Upper lobe of right lung (tissue), 1 donor: Measurements from ENCODE around the gene ABCG2. TPM values are rescaled to one million over a fixed set of nuclear protein-coding genes. Genes with fewer than 3 reads are reported as not detected.

Experiments
- ATAC-seq: fragments of 200-7000 bp; cut with Tn5 transposase; one replicate; pipeline ENCODE4 v1.9.1; 2020; ENCODE audit warnings: mild to moderate bottlenecking, moderate library complexity
- DNase-seq: peaks from one replicate; pipeline ENCODE4 v3.0.0-alpha.2; 2020
- H3K27ac ChIP-seq: fragments of 200-600 bp; one replicate; pipeline ENCODE4 v1.8.0; 2022
- H3K27me3 ChIP-seq: fragments of 200-600 bp; one replicate; pipeline ENCODE4 v1.8.0; 2022; ENCODE audit warnings: mild to moderate bottlenecking
- H3K36me3 ChIP-seq: fragments of 200-600 bp; one replicate; pipeline ENCODE4 v1.8.0; 2022
- H3K4me1 ChIP-seq: fragments of 200-600 bp; one replicate; pipeline ENCODE4 v1.8.0; 2022
- H3K4me3 ChIP-seq: fragments of 200-600 bp; one replicate; pipeline ENCODE4 v1.8.0; 2022; ENCODE audit warnings: mild to moderate bottlenecking
- H3K9me3 ChIP-seq: fragments of 200-600 bp; one replicate; pipeline ENCODE4 v1.8.0; 2022
- intact Hi-C: fragments of 100-400 bp; cut with DNase I; formaldehyde crosslinking; loops from one replicate; pipeline ENCODE4 v1.11.0; 2022
- total RNA-seq: library from RNA; stranded (reverse); fragmentation: NEBNext Ultra II Directional; extraction: Animal tissue kit (Norgen Biotek cat#: 25700); gene quantifications from one replicate; pipeline ENCODE4 v1.2.1, GENCODE V29; 2021
- TF ChIP-seq, protein P1 (sequence below): fragments of 200-600 bp; IDR thresholded peaks from one replicate; pipeline ENCODE4 v1.8.0; 2022; ENCODE audit warnings: antibody characterized with exemption
- donor health status: DM: no; HTN: yes; CAD: no; lungs with severe emphysema.

ABCG2 gene
- total RNA-seq, 1 donor from 2014 or later, result 21.7 TPM

DNA sequence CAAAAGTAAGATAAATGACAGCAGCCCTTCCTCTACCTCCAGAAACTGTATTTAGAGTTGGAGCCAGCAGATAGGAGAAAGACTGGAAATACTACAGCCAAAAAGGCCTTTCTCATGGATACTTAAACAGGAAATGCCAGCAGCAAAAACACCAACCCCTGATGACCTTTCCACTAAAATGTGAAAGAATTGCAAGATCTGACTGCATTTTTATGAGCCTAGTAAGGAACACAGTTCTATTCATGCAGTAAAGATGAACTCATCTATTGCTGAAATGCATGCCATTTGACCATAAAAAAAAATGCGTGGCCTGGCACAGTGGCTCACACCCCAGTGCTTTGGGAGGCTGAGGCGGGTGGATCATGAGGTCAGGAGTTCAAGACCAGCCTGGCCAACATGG is 19.9 kb downstream of the ABCG2 start:
- Histone ChIP-seq H3K9me3 (no peaks in the 10 kb centered on the region), H3K4me3 (no peak overlapping the region), H3K36me3 (no peaks in the 10 kb centered on the region), H3K27ac (no peak overlapping the region), H3K4me1 (no peaks in the 10 kb centered on the region), H3K27me3 (no peaks in the 10 kb centered on the region)
- no peak for DNase-seq
- TF ChIP-seq, protein P1, sequence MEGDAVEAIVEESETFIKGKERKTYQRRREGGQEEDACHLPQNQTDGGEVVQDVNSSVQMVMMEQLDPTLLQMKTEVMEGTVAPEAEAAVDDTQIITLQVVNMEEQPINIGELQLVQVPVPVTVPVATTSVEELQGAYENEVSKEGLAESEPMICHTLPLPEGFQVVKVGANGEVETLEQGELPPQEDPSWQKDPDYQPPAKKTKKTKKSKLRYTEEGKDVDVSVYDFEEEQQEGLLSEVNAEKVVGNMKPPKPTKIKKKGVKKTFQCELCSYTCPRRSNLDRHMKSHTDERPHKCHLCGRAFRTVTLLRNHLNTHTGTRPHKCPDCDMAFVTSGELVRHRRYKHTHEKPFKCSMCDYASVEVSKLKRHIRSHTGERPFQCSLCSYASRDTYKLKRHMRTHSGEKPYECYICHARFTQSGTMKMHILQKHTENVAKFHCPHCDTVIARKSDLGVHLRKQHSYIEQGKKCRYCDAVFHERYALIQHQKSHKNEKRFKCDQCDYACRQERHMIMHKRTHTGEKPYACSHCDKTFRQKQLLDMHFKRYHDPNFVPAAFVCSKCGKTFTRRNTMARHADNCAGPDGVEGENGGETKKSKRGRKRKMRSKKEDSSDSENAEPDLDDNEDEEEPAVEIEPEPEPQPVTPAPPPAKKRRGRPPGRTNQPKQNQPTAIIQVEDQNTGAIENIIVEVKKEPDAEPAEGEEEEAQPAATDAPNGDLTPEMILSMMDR, result no peak
- intact Hi-C loops, result no loop called here
- no peak for ATAC-seq

DNA sequence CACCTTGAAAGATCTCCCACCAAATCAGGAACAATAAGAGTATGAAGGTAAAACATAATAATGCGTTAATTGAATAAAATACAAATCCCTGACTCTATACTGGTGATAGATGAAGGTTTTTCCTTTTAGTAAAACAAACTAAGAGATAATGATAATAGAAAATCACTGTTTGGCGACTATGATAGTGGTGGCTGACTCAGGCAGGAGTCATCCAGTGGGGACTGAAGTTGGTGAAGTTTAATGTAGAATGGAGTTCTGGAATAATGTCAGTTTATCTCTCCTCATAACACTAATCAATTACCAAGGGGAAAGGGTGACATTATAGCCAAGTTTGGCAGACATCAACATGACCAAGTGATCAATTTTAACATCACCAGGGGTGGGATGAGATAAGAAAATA is 21.3 kb downstream of the ABCG2 start:
- TF ChIP-seq, protein P1, result no peak
- Histone ChIP-seq H3K4me3 (no peak overlapping the region), H3K27ac (no peak overlapping the region), H3K4me1 (no peaks in the 10 kb centered on the region), H3K36me3 (no peaks in the 10 kb centered on the region), H3K9me3 (no peaks in the 10 kb centered on the region), H3K27me3 (no peaks in the 10 kb centered on the region)
- no peak for ATAC-seq
- DNase-seq, result no peak
- intact Hi-C loops, result no loop called here

DNA sequence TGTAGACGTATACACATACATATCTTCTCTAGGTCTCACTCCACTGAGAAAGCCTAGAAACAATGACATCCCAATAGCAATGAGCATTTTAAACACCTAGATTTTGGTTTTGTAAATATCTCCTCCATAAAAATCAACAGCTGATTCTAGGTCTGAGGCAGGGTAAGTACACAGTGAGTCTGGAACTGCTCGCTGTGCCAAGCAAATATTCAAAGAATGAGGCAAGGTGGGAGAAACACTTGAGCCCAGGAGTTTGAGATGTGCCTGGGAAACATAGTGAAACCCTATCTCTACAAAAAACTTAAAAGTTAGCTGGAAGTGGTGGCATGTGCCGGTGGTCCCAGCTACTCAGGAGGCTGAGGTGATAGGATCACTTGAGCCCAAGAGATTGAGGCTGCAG is 22.2 kb downstream of the ABCG2 start:
- H3K4me3 ChIP-seq, result no peak overlapping the region
- intact Hi-C loops, result no loop called here
- ATAC-seq, result no peak

DNA sequence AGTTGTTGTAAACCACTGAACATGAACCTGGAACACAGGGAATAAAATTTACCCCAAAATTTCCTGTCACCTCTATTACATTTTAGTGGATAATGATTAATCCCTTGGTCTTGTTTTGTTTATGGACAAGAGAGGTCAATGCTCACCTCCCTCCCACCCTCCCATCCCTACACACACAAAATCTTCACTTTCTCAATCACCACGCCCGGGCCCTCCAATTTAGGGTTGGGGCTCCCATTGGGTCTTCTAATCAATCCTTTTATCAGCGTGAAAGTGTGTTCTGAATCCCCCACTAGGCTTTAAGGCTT is 23.1 kb downstream of the ABCG2 start:
- ATAC-seq (no peak), DNase-seq (no peak)
- H3K36me3 ChIP-seq, result no peaks in the 10 kb centered on the region
- intact Hi-C loops, result no loop called here
- H3K27ac ChIP-seq, result no peak overlapping the region
- TF ChIP-seq, protein P1, result no peak
- H3K9me3 ChIP-seq, result no peaks in the 10 kb centered on the region
- H3K27me3 ChIP-seq, result no peaks in the 10 kb centered on the region
- H3K4me1 ChIP-seq, result no peaks in the 10 kb centered on the region
- H3K4me3 ChIP-seq, result no peak overlapping the region

More for the DNA sequence above, 22.2 kb downstream of the ABCG2 start:
- no peaks in the 10 kb centered on the region for H3K9me3 ChIP-seq
- no peaks in the 10 kb centered on the region for H3K4me1 ChIP-seq
- H3K36me3 ChIP-seq, result no peaks in the 10 kb centered on the region
- TF ChIP-seq, protein P1, result no peak
- no peak for DNase-seq
- no peak overlapping the region for H3K27ac ChIP-seq
- no peaks in the 10 kb centered on the region for H3K27me3 ChIP-seq

DNA sequence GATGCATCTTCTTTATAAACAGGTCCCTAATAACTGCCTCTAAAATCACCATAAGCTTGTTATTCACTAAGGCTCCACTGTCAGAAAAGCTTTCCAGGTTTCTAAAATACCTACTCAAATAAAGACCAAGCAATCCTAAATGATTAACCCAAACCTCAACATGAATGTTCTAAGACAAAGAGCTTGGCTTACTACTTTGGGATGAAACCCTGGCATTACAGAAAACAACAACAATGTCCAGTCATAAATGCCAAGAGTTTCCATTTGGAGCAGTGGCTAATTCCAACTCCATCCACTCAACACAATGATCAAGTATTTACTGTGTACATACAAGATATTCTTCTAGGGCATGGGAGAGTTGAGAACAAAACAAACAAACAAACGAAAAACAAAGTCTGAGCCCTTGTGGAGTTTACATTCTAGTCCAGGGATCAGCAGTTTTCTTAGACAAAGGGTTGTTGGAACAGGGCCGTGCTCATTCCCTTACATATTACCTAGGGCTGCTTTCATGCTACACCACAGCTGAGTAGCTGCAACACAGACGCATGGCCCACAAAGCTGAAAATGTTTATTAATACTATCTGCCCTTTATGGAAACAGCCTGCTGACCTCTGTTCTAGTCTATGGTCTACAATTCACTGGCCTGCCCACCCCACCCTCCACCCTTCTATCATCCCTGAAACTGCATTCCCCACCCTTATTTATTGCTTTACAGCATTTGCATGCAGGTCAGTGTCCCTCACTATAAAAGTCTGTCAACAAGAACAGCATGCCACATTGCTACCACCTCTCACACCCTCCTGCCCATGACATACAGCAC is 23.7 kb downstream of the ABCG2 start:
- intact Hi-C loops, result no loop called here

More for the DNA sequence above, 23.7 kb downstream of the ABCG2 start:
- Histone ChIP-seq H3K4me1 (no peaks in the 10 kb centered on the region), H3K27me3 (no peaks in the 10 kb centered on the region), H3K36me3 (no peaks in the 10 kb centered on the region), H3K27ac (no peak overlapping the region), H3K9me3 (no peaks in the 10 kb centered on the region), H3K4me3 (no peak overlapping the region)
- no peak for ATAC-seq
- no peak for DNase-seq
- TF ChIP-seq, protein P1, result no peak
